Stomach (tissue), 19 donors: ENCODE measurements around the gene HIPK1. TPM values are rescaled to one million over a fixed set of nuclear protein-coding genes. Genes with fewer than 3 reads are reported as not detected.
A peak's percentile ranks its signal among the peaks of the same experiment; 100 is the strongest.

Source experiments
- DNase-seq, 2 donors: peaks; one replicate each; pipeline versions ENCODE4 v3.0.0 to v3.0.0-alpha.2; 2013 to 2019
- H3K27ac ChIP-seq, 5 donors: fragments of 200-600 bp in 4 of 5; sonication (generic) in 4 of 5; one replicate each; pipeline ENCODE4 v1.5.1; 2013 to 2019; ENCODE audit warnings: mild to moderate bottlenecking in 1 of 5, moderate library complexity in 1 of 5
- H3K27me3 ChIP-seq, 3 donors: fragments of 200-600 bp; sonication (generic); one replicate each; pipeline ENCODE4 v1.5.1; 2017 to 2019; ENCODE audit warnings: mixed run types in 1 of 3
- H3K36me3 ChIP-seq, 4 donors: fragments of 200-600 bp; sonication (generic); 1 replicate in 3 of 4; 2 replicates in 1 of 4; pipeline ENCODE4 v1.5.1; 2016 to 2019
- H3K4me1 ChIP-seq, 4 donors: fragments of 200-600 bp; sonication (generic); one replicate each; pipeline ENCODE4 v1.5.1; 2016 to 2019
- H3K4me3 ChIP-seq, 4 donors: fragments of 200-600 bp; sonication (generic) in 3 of 4; one replicate each; pipeline ENCODE4 v1.5.1; 2016 to 2019; ENCODE audit warnings: mild to moderate bottlenecking in 1 of 4
- H3K9me3 ChIP-seq, 4 donors: fragments of 200-600 bp; sonication (generic); one replicate each; pipeline ENCODE4 v1.5.1; 2016 to 2019
- EP300 ChIP-seq: sonication (generic); formaldehyde crosslinking; IDR thresholded peaks from one replicate; pipeline ENCODE4 v1.6.1; 2017; ENCODE audit warnings: antibody characterized with exemption
- POLR2A ChIP-seq, 4 donors: fragments of 450-650 bp; IDR thresholded peaks; one replicate each; pipeline ENCODE4 v1.6.1; 2016; ENCODE audit warnings: antibody characterized with exemption in 4 of 4, control low read depth in 2 of 4, mild to moderate bottlenecking in 1 of 4, moderate library complexity in 1 of 4
- POLR2AphosphoS5 ChIP-seq, 3 donors: sonication (generic); formaldehyde crosslinking; IDR thresholded peaks; one replicate each; pipeline ENCODE4 v1.6.1; 2016; ENCODE audit warnings: antibody characterized with exemption in 3 of 3
- WGBS, 5 donors: extraction: QIAGEN DNeasy Blood & Tissue Kit in 3 of 5; methylation state at CpG; one replicate each; pipeline versions ENCODE4 v1.1.5 to v1.1.7; 2013 to 2018; 5-methylcytosine and 5-hydroxymethylcytosine counted together
- intact Hi-C: fragments of 100-400 bp; cut with DNase I; formaldehyde crosslinking; loops from one replicate; pipeline ENCODE4 v1.15.1; 2023; ENCODE audit warnings: low total_unique reads
- long read RNA-seq, 10 donors: transcript quantifications; one replicate each; lab custom pipeline, GENCODE V29; 2026
- polyA plus RNA-seq, 3 donors: library from polyadenylated mRNA; stranded (reverse); fragments of 200-250 nt; gene quantifications; one replicate each; pipeline ENCODE4 v1.2.3, GENCODE V29; 2013
- total RNA-seq, 5 donors: library from RNA; depleted of rRNA; stranded (reverse); fragments of >200 nt; gene quantifications; one replicate each; pipeline versions ENCODE4 v1.1.0 to v1.2.3, GENCODE V29; 2014 to 2016
- TF ChIP-seq, protein P1 (sequence below), 7 experiments: fragments of 450-650 bp in 4 of 7; fragments of 200-600 bp in 3 of 7; sonication (generic) in 3 of 7; IDR thresholded peaks; one replicate each; pipeline ENCODE4 v1.5.1; 2016 to 2019; ENCODE audit warnings: antibody characterized with exemption in 7 of 7, control low read depth in 2 of 7, mild to moderate bottlenecking in 1 of 7
- donor health status: healthy with polysubstance abuse.
- donor health status: Bipolar disorder and iron deficiency.
- donor health status: healthy.

Gene HIPK1
- 10 to 100 TPM; 22.0 to 70.3 (median 42.0) TPM for total RNA-seq
- 10 to 100 TPM in 2 of 3 donors, 1 to 10 TPM in 1; 8.7 to 22.6 (median 12.8) TPM for polyA plus RNA-seq
- long read RNA-seq, donor 1: 0 reads
- long read RNA-seq, donor 2, full-length matches to known transcripts: 2 of 2 reads
- long read RNA-seq, donor 2, partial matches to known transcripts: 0 of 2 reads
- long read RNA-seq, donor 2, other reads (novel, unspliced or antisense): 0 of 2 reads
- long read RNA-seq, donor 3: 0 reads
- long read RNA-seq, donor 4: 0 reads
- long read RNA-seq, donor 5, partial matches to known transcripts: 5 of 5 reads
- long read RNA-seq, donor 5, other reads (novel, unspliced or antisense): 0 of 5 reads
- long read RNA-seq, donor 6: 0 reads
- long read RNA-seq, donor 7, partial matches to known transcripts: 15 of 15 reads
- long read RNA-seq, donor 7, other reads (novel, unspliced or antisense): 0 of 15 reads
- long read RNA-seq, donor 8: 0 reads
- long read RNA-seq, donor 9, partial matches to known transcripts: 9 of 9 reads
- long read RNA-seq, donor 9, other reads (novel, unspliced or antisense): 0 of 9 reads
- long read RNA-seq, donor 10: 0 reads

- WGBS, 5 donors: 0 to 1% (median 1%) methylated on average over 39 to 61 of the region's 61 CpGs
- Histone ChIP-seq H3K27ac (peak within 1 kb of the TSS; percentile 93 to 99 (median 97)), H3K9me3 (no peaks in the 10 kb centered on the region), H3K36me3 (no peaks in the 10 kb centered on the region), H3K27me3 (no peaks in the 10 kb centered on the region), H3K4me3 (peak within 1 kb of the TSS; percentile 89 to 99 (median 92)), H3K4me1 (peaks cover 34 to 53% (median 48%) of the 10 kb centered on the region in 4 donors)
- intact Hi-C loops: no loop called here
- TF ChIP-seq POLR2A (IDR thresholded peaks at IDR 0.05): peak in 2 of 4 donors; percentile 9 to 12
- TF ChIP-seq, protein P1, sequence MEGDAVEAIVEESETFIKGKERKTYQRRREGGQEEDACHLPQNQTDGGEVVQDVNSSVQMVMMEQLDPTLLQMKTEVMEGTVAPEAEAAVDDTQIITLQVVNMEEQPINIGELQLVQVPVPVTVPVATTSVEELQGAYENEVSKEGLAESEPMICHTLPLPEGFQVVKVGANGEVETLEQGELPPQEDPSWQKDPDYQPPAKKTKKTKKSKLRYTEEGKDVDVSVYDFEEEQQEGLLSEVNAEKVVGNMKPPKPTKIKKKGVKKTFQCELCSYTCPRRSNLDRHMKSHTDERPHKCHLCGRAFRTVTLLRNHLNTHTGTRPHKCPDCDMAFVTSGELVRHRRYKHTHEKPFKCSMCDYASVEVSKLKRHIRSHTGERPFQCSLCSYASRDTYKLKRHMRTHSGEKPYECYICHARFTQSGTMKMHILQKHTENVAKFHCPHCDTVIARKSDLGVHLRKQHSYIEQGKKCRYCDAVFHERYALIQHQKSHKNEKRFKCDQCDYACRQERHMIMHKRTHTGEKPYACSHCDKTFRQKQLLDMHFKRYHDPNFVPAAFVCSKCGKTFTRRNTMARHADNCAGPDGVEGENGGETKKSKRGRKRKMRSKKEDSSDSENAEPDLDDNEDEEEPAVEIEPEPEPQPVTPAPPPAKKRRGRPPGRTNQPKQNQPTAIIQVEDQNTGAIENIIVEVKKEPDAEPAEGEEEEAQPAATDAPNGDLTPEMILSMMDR (IDR thresholded peaks at IDR 0.05): peak in 2 of 7 experiments; percentile 16 to 24
- peak; percentile 76 to 91 (median 90) for TF ChIP-seq POLR2AphosphoS5 (IDR thresholded peaks at IDR 0.05)
- no peak for TF ChIP-seq EP300
- DNase-seq: peak; percentile 95 to 98
Observed at GRCh38 chr1:113928941-113929749, at the start of gene HIPK1. HIPK1 (plus strand) TSS chr1:113929324.

- no peak for DNase-seq
- WGBS, 5 donors: 46 to 70% (median 51%) methylated on average over 4 of the region's 4 CpGs
- Histone ChIP-seq H3K27me3 (no peaks in the 10 kb centered on the region), H3K27ac (peak overlapping the region; percentile 34 to 86 (median 59)), H3K9me3 (no peaks in the 10 kb centered on the region), H3K4me3 (no peak overlapping the region), H3K36me3 (no peaks in the 10 kb centered on the region), H3K4me1 (peaks cover 16 to 55% (median 31%) of the 10 kb centered on the region in 4 donors)
- intact Hi-C loops: no loop called here
- TF ChIP-seq EP300: no peak
- TF ChIP-seq POLR2A (IDR thresholded peaks at IDR 0.05): no peak
- TF ChIP-seq, protein P1 (IDR thresholded peaks at IDR 0.05): no peak
- TF ChIP-seq POLR2AphosphoS5 (IDR thresholded peaks at IDR 0.05): no peak
Observed at GRCh38 chr1:113879739-113880038, 49.4 kb upstream of the HIPK1 start.

- TF ChIP-seq, protein P1 (IDR thresholded peaks at IDR 0.05): no peak
- TF ChIP-seq POLR2AphosphoS5 (IDR thresholded peaks at IDR 0.05) (no peak), EP300 (no peak)
- intact Hi-C loops: no loop called here
- H3K4me3 ChIP-seq: no peak overlapping the region
- WGBS, 5 donors: 56 to 73% (median 64%) methylated on average over 2 of the region's 2 CpGs
- no peak for DNase-seq
- H3K27ac ChIP-seq: peak overlapping the region; percentile 0 to 86 (median 59)
- peaks cover 16 to 67% (median 32%) of the 10 kb centered on the region in 4 donors for H3K4me1 ChIP-seq
- H3K36me3 ChIP-seq: no peaks in the 10 kb centered on the region
- no peaks in the 10 kb centered on the region for H3K27me3 ChIP-seq
- no peaks in the 10 kb centered on the region for H3K9me3 ChIP-seq
Observed at GRCh38 chr1:113881661-113882060, 47.5 kb upstream of the HIPK1 start.
